Epithelial cell of esophagus (primary cell): ENCODE data around the gene BEST3.

Experiments used
- DNase-seq: peaks from one replicate; pipeline ENCODE4 v3.0.0; 2010; ENCODE audit warnings: low read depth
- H3K4me3 ChIP-seq: 2 replicates; pipeline ENCODE4 v1.5.1; 2011; ENCODE audit warnings: mild to moderate bottlenecking, low read length, control low read depth
- CTCF ChIP-seq: IDR thresholded peaks from 2 replicates; pipeline ENCODE4 v1.5.1; 2011; ENCODE audit warnings: low read depth, mild to moderate bottlenecking, low read length, control low read depth, inconsistent platforms; ENCODE audit not compliant: insufficient read depth; ENCODE audit errors: missing control alignments

The BEST3 gene

GRCh38 chr12:69726922-69727321 lies 27.8 kb upstream of the BEST3 start:
- TF ChIP-seq CTCF, result no peak
- H3K4me3 ChIP-seq, result no peak overlapping the region
- no peak for DNase-seq

- no peak for TF ChIP-seq CTCF
- DNase-seq, result no peak
Observed at GRCh38 chr12:69720750-69721149, 21.6 kb upstream of the BEST3 start.

GRCh38 chr12:69719336-69720316 lies 20.5 kb upstream of the BEST3 start:
- no peak overlapping the region for H3K4me3 ChIP-seq
- TF ChIP-seq CTCF, result no peak
- DNase-seq, result peak; percentile 36

More at GRCh38 chr12:69720750-69721149, 21.6 kb upstream of the BEST3 start:
- no peak overlapping the region for H3K4me3 ChIP-seq

- no peak for DNase-seq
- no peak overlapping the region for H3K4me3 ChIP-seq
- no peak for TF ChIP-seq CTCF
Observed at GRCh38 chr12:69714542-69714941, 15.4 kb upstream of the BEST3 start.

- DNase-seq, result peak; percentile 59
- H3K4me3 ChIP-seq, result no peak overlapping the region
- no peak for TF ChIP-seq CTCF
Observed at GRCh38 chr12:69712826-69713225, 13.7 kb upstream of the BEST3 start.

- peak; percentile 11 for TF ChIP-seq CTCF
- no peak for DNase-seq
Observed at GRCh38 chr12:69708649-69709048, 9.5 kb upstream of the BEST3 start.

More at GRCh38 chr12:69708649-69709048, 9.5 kb upstream of the BEST3 start:
- H3K4me3 ChIP-seq, result no peak overlapping the region
